Measurements from ENCODE around the gene MTFP1. TPM values are rescaled to one million over a fixed set of nuclear protein-coding genes. Genes with fewer than 3 reads are reported as not detected.

The MTFP1 gene
- total RNA-seq, 1 donor from 2014 or later, result 20.6 TPM

DNA sequence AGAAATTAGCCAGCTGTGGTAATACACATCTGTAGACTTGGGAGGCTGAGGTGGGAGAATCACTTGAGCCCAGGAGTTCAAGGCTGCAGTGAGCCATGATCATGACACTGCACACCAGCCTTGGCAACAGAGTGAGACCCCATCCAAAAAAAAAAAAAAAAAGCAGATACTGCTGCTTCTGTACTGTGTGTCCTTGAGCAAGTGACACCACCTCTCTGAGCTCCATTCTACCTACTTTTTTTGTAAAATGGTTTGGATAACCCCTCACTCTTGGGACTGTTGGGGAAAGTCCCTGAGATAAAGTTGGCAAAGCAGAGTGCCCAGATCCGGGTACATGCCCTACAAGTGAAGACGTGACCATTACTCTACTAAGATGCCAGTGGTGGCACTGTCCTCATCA is 43.6 kb downstream of the MTFP1 start:
- no peak overlapping the region for H3K4me3 Mint-ChIP-seq
- H3K4me1 Mint-ChIP-seq (ENCODE audit: unreplicated experiment), result no peaks in the 10 kb centered on the region
- TF ChIP-seq, protein P1, sequence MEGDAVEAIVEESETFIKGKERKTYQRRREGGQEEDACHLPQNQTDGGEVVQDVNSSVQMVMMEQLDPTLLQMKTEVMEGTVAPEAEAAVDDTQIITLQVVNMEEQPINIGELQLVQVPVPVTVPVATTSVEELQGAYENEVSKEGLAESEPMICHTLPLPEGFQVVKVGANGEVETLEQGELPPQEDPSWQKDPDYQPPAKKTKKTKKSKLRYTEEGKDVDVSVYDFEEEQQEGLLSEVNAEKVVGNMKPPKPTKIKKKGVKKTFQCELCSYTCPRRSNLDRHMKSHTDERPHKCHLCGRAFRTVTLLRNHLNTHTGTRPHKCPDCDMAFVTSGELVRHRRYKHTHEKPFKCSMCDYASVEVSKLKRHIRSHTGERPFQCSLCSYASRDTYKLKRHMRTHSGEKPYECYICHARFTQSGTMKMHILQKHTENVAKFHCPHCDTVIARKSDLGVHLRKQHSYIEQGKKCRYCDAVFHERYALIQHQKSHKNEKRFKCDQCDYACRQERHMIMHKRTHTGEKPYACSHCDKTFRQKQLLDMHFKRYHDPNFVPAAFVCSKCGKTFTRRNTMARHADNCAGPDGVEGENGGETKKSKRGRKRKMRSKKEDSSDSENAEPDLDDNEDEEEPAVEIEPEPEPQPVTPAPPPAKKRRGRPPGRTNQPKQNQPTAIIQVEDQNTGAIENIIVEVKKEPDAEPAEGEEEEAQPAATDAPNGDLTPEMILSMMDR (conservative IDR thresholded peaks at IDR 0.05), result no peak
- peaks cover 45% of the 10 kb centered on the region for H3K27me3 Mint-ChIP-seq
- DNase-seq (ENCODE audit: extremely low spot score, unreplicated experiment), result no peak
- H3K27ac Mint-ChIP-seq, result no peak overlapping the region
- no peaks in the 10 kb centered on the region for H3K9me3 Mint-ChIP-seq
- H3K36me3 Mint-ChIP-seq, result no peaks in the 10 kb centered on the region

DNA sequence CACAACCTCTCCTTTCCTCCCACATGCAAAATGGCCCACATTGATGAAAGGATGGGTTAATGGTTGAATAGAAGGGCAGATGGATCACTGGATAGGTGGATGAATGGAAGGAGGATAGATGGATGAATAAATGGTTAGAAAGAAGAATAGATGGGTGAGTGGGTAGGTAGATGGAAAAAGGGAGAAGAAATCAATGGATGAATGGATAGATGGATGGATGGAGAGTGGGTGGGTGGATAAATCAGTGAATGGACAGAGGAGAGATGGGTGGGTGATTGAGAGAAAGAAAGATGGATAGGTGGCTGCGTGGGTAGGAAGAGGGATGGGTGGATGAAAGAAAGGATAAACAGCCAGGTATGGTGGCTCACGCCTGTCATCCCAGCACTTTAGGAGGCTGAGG is 45.1 kb downstream of the MTFP1 start:
- no peaks in the 10 kb centered on the region for H3K4me1 Mint-ChIP-seq (ENCODE audit: unreplicated experiment)
- TF ChIP-seq, protein P1 (conservative IDR thresholded peaks at IDR 0.05), result no peak
- no peak overlapping the region for H3K27ac Mint-ChIP-seq

DNA sequence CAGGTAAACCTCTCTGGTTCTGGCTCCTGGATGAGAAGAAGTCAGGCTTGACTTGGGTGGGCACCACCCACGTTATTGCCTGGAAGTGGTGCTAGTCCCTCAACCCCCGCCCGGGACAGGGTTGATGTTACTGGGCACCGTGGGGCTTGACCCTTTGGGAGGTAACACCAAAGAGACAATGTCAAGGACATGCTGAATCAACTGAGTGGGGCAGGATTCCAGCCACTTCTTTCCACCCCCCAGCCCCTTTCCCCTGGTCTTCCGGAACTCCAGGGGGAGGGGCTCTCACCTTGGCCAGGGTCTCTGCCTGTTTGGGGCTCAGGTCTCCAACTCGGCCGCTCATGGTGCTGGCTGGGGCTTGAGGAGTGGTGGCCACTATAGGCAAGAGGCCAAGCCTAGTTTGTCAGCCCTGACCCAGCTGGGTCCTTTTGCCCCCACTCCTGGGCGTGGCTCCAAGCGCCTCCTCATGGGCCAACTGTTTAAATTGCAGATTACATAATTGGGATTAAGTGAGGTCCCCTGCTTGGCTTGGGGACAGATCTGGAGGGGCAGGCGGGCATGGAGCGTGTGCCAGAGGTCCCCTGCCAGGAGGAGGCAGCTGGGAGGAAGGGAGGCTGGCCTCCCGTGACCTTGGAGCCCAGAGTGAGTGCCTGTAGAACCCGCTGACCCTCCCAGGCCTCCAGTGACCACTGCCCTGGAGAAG is 46.2 kb downstream of the MTFP1 start, which contains the start of gene SEC14L3:
Gene SEC14L3 (minus strand): TSS at position 402 of the 703 bp plus-strand sequence. CDS start 59 bp downstream, at position 343.
- H3K4me3 Mint-ChIP-seq, result no peak within 1 kb of the TSS

More for the DNA sequence above, 45.1 kb downstream of the MTFP1 start:
- no peak for DNase-seq (ENCODE audit: extremely low spot score, unreplicated experiment)
- H3K36me3 Mint-ChIP-seq, result no peaks in the 10 kb centered on the region
- no peaks in the 10 kb centered on the region for H3K9me3 Mint-ChIP-seq
- peaks cover 33% of the 10 kb centered on the region for H3K27me3 Mint-ChIP-seq
- no peak overlapping the region for H3K4me3 Mint-ChIP-seq

DNA sequence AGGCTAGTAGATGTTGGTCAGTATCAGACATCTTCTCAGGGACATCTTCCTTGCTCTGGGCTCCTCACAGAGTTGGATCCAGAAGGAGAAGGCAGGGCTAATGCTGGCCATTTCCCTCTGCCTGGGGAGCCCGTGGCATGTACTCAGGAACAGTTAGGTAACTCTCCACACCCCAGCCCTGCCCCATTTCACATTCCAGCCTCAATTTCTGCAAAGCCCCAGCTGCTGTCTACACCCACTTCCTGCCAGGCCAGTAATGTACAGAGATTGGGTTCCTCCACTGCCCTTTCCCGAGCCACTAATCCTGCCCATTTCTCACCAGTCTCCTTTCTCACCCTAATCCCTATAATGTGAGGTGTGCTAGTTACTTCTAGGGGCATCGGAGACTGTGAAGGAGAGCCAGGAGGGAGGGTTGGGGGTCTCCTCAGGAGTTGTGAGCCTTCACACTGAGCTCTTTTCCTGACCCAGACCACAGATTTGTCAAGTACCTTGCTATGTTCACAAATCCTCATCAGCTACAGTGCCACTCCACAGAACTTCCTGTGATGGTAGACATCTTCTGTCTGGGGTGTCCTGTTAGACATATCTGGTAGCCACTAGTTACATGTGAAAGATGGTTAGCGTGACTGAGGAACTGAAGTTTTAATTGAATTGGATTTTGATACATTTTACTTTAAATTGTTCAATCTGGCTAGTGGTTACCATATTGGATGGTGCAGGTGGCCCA is 47.6 kb downstream of the MTFP1 start:
- DNase-seq (ENCODE audit: extremely low spot score, unreplicated experiment), result no peak
- no peaks in the 10 kb centered on the region for H3K36me3 Mint-ChIP-seq
- no peak overlapping the region for H3K4me3 Mint-ChIP-seq
- H3K9me3 Mint-ChIP-seq, result no peaks in the 10 kb centered on the region
- TF ChIP-seq, protein P1 (conservative IDR thresholded peaks at IDR 0.05), result no peak
- H3K27me3 Mint-ChIP-seq, result peaks cover 25% of the 10 kb centered on the region
- H3K27ac Mint-ChIP-seq, result no peak overlapping the region
- H3K4me1 Mint-ChIP-seq (ENCODE audit: unreplicated experiment), result no peaks in the 10 kb centered on the region

More for the DNA sequence above, 46.2 kb downstream of the MTFP1 start, which contains the start of gene SEC14L3:
- TF ChIP-seq, protein P1 (conservative IDR thresholded peaks at IDR 0.05), result no peak
- no peaks in the 10 kb centered on the region for H3K4me1 Mint-ChIP-seq (ENCODE audit: unreplicated experiment)
- peaks cover 29% of the 10 kb centered on the region for H3K27me3 Mint-ChIP-seq
- H3K36me3 Mint-ChIP-seq, result no peaks in the 10 kb centered on the region
- no peaks in the 10 kb centered on the region for H3K9me3 Mint-ChIP-seq
- DNase-seq (ENCODE audit: extremely low spot score, unreplicated experiment), result no peak
- no peak within 1 kb of the TSS for H3K27ac Mint-ChIP-seq

DNA sequence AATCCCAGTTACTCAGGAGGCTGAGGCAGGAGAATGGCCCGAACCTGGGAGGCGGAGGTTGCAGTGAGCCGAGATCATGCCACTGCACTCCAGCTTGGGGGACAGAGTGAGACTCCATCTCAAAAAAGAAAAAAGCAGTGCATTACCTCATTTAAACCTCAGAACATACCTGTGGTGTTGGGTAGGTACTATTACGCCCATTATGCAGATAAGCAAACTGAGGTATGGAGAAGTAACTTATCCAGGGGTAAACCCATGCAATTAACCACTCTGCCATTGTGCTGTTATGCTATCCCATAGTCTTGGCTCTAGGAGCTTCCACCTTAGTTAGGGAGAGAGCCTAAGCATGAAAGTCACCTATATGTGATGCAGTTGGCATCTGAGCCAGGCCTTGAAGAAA is 48.6 kb downstream of the MTFP1 start:
- no peaks in the 10 kb centered on the region for H3K4me1 Mint-ChIP-seq (ENCODE audit: unreplicated experiment)

More for the DNA sequence above, 48.6 kb downstream of the MTFP1 start:
- Mint-ChIP-seq H3K9me3 (no peaks in the 10 kb centered on the region), H3K27me3 (peaks cover 23% of the 10 kb centered on the region), H3K36me3 (no peaks in the 10 kb centered on the region), H3K27ac (no peak overlapping the region), H3K4me3 (no peak overlapping the region)
- TF ChIP-seq, protein P1 (conservative IDR thresholded peaks at IDR 0.05), result no peak
- DNase-seq (ENCODE audit: extremely low spot score, unreplicated experiment), result no peak

Data from type B pancreatic cell (in vitro differentiated cells).